HG03469 (cell line): ENCODE results near the gene SPTBN4.
"Not testable (repeated sequence)": the region's sequence is repeated elsewhere in the genome, so short reads cannot be mapped to it uniquely, and the experiment has no call there.

Source experiments
- ATAC-seq: cut with Tn5 transposase; IDR thresholded peaks from one replicate; pipeline ENCODE4 v1.9.1; 2021; ENCODE audit warnings: mild to moderate bottlenecking, moderate library complexity, moderate number of reproducible peaks; ENCODE audit not compliant: unreplicated experiment

The SPTBN4 gene

DNA sequence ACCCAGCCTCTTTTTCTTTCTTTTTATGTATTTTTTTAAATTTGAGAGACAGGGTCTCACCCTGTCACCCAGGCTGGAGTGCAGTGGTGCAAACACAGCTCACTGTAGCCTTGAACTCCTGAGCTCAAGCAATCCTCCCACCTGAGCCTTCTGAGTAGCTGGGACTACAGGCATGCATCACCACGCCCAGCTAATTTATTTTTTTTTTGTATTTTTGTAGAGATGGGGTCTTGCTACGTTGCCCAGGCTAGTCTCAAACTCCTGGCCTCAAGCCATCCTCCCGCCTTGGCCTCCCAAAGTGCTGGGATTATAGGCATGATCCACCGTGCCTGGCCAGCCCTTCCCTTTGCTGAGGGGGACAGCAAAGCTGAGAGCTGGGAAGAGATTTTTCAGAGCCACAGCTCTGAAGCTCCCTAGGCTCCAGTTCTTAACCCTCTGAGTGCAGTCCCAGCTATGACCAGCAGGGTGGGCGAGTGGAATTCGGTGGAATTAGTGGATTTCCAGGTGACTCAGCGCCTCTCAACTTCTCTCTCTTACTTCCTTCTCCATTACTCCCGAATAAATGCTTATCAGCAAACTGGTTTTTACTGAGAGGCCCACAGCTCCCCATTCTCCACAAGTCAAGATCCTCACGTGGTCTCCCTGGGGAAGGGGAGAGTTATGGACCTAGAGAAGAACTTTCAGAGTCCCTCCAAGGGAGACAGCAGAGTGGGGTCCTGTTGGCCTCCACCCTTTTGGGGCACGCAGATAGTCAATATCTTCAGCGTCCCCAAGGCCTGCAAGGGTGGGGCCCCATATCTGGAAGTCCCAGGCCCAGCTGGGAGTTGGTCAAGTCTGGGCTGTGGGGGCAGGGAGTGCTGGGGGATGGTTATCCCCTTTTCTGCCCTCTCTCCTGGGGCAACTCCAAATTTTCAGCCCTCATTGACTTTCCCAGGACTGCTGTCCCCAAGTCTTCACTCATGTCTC lies 2.5 kb upstream of the SPTBN4 start:
- no peak for ATAC-seq

DNA sequence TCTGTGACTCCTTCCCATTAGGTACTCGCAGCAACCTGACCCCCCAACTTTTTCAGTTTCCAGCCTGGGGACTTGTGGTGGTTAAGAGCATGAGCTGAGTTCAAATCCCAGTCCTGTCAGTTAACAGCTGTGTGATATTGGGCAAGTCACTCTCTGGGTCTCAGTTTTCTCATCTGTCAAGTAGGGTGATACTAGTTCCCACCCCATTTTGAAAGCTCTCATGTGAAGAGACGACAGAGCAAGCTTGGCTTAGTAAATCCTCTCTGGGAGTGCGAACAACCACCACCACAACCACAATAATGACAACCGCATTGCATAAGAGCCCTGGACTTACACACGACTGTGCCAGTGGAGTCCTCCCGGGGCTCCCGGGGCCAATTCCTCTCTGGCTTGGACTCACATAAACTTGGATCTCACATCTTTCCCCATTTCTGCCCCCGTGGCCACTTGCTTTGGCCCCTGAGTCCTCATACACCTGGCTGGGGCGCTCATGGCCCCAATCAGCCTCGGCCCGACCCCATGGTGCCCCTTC lies 1.7 kb upstream of the SPTBN4 start:
- no peak for ATAC-seq

GRCh38 chr19:40465557-40466218 lies 1.1 kb upstream of the SPTBN4 start, which contains the start of gene BLVRB:
Gene BLVRB, minus strand, starts transcription at chr19:40465745. Its CDS starts 57 bp downstream, at chr19:40465688.
- ATAC-seq: peak; percentile 70

DNA sequence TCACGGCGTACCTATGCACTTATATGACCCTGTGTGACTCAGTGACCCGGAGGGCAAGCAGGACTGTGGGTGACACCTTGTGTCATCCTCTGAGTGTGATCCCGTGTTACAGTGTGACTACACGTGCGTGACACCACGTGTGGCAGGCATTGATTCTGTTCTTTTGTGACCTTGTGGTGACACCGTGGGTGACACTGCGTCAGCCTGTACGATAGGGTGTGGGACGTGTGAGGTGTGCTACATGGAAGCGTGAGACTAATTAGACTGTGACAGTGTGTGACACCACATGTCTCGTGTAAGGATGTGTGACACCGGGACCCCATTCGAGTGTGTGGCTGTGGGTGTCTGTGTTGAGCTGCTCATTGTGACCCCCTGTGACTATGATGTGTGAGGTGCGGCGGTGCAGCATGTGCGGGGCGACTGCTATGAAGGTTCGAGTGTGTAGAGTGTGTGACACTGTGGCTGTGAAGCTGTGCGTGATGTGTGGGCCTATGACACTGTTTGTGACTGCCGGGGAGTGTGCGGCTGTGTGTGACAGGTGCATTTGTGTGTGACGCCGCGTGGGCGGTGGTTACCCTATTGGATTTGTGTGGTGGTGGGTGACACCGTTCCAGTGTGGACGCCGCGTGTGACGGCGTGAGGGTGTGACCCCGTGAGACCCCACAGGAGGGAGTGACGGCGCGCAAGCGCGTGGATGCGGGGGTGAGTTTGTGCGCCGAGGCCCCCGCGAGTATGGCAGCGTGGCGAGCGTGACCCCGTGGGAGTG lies 399 bp upstream of the SPTBN4 start:
- ATAC-seq: peak; percentile 21

DNA sequence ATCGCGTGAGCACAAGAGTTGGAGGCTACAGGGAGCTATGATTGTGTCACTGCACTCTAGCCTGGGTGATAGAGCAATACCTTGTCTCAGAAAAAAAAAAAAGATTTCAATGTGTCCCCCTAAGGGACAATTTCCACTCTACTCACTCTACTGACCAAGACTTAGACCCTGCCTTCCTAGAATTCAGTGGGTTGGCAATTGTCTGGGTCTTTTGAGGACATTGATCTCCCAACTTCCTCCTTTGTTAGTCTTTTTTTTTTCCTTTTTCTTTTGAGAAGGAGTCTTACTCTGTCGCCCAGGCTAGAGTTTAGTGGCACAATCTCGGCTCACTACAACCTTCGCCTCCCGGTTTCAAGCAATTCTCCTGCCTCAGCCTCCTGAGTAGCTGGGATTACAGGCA lies 2.2 kb downstream of the SPTBN4 start:
- no peak for ATAC-seq

DNA sequence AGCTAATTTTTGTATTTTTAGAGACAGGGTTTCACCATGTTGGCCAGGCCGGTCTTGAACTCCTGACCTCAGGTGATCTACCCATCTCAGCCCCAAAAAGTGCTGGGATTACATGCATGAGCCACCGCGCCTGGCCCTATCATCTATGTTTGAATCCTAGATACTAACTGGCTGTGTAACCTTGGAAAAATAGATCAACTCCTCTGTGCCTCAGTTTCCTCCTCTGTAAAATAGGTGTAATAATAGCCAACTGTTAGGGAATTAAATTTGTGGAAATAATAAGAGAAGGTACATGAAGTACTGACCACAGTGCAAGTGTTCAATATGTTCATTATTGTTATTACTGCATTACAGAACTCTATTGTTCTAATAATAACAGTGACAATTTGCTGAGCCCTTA lies 4.3 kb downstream of the SPTBN4 start:
- no peak for ATAC-seq

DNA sequence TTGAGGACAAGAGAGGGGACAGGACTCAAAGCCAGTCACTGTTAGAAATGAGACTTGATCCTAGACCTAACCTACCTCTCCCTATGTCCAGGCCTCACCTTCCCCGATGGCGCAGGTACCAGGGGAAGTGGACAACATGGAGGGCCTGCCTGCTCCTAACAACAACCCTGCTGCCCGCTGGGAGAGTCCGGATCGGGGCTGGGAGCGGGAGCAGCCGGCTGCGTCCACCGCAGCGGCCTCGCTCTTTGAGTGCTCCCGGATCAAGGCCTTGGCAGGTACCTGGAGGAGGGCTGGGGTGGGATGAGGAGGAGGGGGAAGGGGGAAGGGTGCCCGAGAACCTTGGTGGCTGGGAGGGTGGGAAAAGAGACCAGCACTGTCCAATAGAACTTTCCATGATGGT lies 5.7 kb downstream of the SPTBN4 start:
- no peak for ATAC-seq

DNA sequence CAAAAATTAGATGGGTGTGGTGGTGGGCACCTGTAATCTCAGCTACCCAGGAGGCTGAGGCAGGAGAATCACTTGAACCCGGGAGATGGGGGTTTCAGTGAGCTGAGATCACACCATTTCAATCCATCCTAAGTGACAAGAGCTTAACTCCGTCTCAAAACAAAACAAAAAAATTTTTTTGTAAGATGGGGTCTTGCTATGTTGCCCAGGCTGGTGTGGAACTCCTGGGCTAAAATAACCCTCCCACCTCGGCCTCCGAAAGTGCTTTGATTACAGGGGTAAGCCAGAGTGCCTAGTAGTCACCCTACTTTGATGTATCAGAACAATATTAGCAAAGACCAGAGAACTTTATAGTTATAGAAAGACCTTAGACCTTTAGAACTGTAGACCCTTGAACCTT lies 7.9 kb downstream of the SPTBN4 start:
- no peak for ATAC-seq

DNA sequence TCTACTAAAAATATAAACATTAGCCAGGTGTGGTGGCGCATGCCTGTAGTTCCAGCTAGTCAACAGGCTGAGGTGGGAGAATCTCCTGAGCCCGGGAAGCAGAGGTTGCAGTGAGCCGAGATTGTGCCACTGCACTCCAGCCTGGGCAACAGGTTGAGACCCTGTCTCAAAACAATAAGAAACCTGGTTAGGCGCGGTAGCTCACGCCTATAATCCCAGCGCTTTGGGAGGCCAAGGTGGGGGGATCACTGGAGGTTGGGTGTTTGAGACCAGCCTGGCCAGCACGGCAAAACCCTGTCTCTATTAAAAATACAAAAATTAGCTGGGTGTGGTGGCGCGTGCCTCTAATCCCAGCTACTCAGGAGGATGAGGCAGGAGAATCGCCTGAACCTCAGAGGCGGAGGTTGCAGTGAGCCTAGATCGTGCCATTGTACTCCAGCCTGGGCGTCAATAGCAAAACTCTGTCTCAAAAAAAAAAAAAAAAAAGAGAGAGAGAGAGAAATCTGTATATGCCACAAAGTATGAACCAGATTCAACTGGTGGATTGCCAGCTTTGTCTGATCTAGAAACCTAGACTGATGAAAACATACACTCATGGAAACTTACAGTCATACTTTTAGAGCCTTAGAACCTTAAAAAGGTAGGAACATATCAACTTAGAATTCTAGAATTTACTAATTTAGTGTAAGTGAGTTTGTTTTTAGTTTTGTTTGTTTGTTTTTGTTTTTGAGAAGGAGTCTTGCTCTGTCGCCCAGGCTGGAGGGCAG lies 9.3 kb downstream of the SPTBN4 start:
- not testable (repeated sequence) for ATAC-seq

GRCh38 chr19:40486017-40486416 lies 19.2 kb downstream of the SPTBN4 start:
- ATAC-seq: no peak

DNA sequence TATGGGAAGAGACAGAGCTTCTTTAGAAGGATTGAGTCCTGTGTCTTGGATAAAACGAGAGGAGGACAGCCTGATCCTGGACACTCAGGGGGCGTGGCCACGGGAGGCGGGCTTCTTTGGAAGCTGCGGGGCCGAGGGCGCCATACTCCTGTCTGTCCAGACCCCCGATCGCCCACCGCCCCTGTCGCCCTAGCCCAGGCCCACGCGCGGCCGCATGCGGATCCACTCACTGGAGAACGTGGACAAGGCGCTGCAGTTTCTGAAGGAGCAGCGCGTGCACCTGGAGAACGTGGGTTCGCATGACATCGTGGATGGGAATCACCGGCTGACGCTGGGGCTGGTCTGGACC lies 23.1 kb downstream of the SPTBN4 start:
- no peak for ATAC-seq

DNA sequence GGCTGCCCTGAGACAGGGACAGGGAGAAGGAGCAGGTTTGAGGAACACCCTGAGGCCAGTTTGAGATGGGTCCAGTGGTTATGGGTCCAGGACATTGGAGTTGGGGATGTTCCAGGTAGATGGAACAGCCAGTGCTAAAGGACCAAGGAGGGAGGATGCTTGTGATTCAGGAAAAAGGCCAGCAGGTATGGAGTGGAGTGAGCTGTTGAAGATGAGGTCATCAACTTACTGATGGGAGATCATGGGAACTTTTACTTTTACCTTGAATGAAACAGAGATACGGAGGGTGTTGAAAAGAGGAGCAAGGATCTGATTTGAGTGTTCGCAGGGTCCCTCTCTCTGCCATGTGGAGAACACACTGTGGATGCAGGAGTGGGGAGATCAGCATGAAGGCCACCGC lies 25.5 kb downstream of the SPTBN4 start:
- ATAC-seq: no peak

- no peak for ATAC-seq
Measured at GRCh38 chr19:40493778-40494177, 27.0 kb downstream of the SPTBN4 start.

- ATAC-seq: no peak
Measured at GRCh38 chr19:40494191-40494838, 27.5 kb downstream of the SPTBN4 start.

GRCh38 chr19:40497214-40497613 lies 30.4 kb downstream of the SPTBN4 start:
- ATAC-seq: no peak

DNA sequence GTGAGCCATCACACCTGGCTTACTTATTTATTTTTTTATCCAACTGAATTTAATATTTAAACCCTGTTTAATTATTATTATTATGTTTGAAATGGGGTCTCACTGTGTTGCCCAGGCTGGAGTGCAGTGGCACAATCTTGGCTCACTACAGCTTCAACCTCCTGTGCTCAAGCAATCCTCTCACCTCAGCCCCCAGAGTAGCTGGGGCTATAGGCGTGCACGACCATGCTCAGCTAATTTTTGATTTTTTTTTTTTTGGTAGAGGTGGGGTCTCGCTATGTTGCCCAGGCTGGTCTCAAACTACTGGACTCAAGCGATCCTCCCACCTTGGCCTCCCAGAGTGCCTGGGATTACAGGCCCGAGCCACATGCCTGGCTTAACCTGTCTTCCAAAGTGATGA lies 32.5 kb downstream of the SPTBN4 start:
- no peak for ATAC-seq

GRCh38 chr19:40500678-40501530 lies 34.1 kb downstream of the SPTBN4 start:
- ATAC-seq: not testable (repeated sequence)

DNA sequence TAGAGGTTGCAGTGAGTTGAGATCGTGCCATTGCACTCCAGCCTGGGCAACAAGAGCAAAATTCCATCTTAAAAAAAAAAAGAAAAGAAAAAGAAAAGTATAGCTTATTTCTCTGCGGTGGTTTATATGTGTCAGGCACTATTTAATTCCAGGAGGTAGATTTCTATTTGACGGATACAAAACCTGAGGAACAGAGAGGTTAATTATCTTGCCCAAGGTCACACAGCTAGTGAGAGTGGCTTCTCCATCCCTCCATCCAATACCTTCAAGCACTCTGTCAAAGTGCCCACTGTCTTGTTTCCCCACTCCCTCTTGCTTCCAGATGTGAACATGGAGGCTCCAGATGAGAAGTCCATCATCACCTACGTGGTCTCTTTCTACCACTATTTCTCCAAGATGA lies 34.8 kb downstream of the SPTBN4 start:
- ATAC-seq: no peak

DNA sequence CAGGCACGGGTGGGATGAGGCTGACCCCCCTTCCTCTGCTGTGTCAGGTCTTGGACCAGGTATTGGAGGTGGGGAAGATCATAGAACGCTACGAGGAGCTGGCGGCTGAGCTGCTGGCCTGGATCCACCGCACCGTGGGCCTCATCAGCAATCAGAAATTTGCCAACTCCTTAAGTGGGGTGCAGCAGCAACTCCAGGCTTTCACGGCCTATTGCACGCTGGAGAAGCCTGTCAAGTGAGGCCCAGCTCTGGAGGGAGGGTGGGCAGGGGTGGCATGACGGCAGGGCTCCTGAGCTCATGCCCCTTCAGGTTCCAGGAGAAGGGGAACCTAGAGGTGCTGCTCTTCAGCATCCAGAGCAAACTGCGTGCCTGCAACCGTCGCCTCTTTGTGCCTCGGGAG lies 35.3 kb downstream of the SPTBN4 start:
- no peak for ATAC-seq
